ENCODE measurements around the gene SLC7A6.
A peak's percentile ranks its signal among the peaks of the same experiment; 100 is the strongest.

Gene SLC7A6

DNA sequence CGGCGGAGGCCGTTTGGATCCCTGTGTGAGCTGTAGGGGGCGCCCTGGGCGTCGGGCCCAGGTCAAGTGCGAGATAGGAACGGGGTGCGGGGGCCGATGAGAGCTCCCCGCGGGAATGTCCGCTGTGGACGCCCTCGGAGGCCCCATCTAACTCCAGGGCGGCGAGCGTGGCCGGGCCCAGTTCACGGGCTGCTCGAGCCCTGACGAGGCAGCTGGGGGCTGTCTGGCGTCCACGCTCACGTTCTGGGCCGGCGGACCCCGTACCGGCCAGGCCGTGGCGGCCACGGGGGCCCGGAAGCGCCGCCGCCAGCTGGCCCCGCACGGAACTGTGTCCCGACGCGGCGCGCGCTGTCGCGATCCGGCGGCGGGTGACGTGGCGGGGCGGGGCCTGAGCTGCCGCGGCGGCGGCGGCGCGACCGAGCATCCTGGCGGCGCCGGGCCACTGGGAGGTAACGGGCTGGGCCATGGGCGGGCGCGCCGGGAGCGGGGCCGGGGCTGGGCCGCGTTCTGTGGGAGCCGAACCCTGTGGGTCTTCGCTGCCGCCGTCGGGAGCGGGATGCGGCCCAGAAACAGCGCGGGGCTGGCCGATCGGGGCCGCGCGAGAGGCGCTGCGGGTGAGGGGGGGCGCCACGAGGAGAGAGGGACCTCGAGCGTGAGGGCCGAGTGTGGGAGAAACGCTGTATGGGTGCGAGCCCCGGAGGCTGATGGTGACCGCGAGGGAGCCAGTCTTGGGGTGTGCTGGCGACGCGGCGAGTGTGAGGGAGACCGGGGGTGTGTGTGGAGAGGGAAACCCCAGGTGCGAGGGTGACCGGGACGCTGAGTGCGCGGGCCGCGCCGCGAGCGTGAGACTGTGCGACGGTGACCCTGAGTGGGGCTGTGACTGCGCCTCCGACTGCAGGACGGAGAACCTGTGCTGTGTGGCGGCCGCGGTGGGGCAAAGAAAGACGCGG, at the start of gene SLC7A6:
SLC7A6 (plus strand) TSS at position 399 of the 950 bp plus-strand sequence. CDS start 10,201 bp downstream, outside the sequence.
- Histone ChIP-seq H2AFZ (ENCODE audit: low read depth, low read length) (peak within 1 kb of the TSS; percentile 70), H3K4me1 (ENCODE audit: insufficient read depth, low read length) (peaks cover 7% of the 10 kb centered on the region), H3K36me3 (ENCODE audit: insufficient read depth, low read length) (peaks cover 7% of the 10 kb centered on the region), H3K9me3 (ENCODE audit: low read length) (no peaks in the 10 kb centered on the region), H3K27me3 (ENCODE audit: insufficient read depth, low read length) (no peaks in the 10 kb centered on the region), H3K4me3 (ENCODE audit: low read length) (peak within 1 kb of the TSS; percentile 63)

GRCh38 chr16:68214726-68215125, 49.6 kb upstream of the SLC7A6 start:
- H3K27me3 ChIP-seq (ENCODE audit: insufficient read depth, low read length): no peaks in the 10 kb centered on the region
- no peak overlapping the region for H2AFZ ChIP-seq (ENCODE audit: low read depth, low read length)
- no peak overlapping the region for H3K4me3 ChIP-seq (ENCODE audit: low read length)
- H3K4me1 ChIP-seq (ENCODE audit: insufficient read depth, low read length): no peaks in the 10 kb centered on the region
- no peaks in the 10 kb centered on the region for H3K9me3 ChIP-seq (ENCODE audit: low read length)
- H3K36me3 ChIP-seq (ENCODE audit: insufficient read depth, low read length): no peaks in the 10 kb centered on the region

DNA sequence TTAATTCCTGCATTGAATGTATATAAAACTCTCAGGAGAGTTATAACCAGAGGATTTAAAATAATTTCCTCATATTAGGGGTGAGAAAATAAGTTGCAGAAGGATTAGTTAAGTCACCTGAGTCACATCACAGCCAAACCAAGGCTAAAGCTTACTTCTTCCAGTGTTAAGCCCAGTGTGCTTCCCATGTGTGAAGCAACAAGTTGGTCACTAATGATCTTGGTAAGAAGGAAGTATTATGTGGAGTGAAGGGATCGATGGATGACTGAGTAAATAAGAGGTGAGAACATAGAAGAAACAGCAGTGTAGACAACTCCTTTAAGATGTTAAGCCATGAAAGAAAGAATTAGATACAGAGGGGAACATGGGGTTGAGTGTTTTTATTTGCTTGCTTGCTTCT, 49.0 kb upstream of the SLC7A6 start:
- H3K4me1 ChIP-seq (ENCODE audit: insufficient read depth, low read length): no peaks in the 10 kb centered on the region
- no peak overlapping the region for H2AFZ ChIP-seq (ENCODE audit: low read depth, low read length)
- no peaks in the 10 kb centered on the region for H3K36me3 ChIP-seq (ENCODE audit: insufficient read depth, low read length)
- no peaks in the 10 kb centered on the region for H3K27me3 ChIP-seq (ENCODE audit: insufficient read depth, low read length)
- no peak overlapping the region for H3K4me3 ChIP-seq (ENCODE audit: low read length)
- H3K9me3 ChIP-seq (ENCODE audit: low read length): no peaks in the 10 kb centered on the region

- H3K4me3 ChIP-seq (ENCODE audit: low read length): no peak overlapping the region
- H2AFZ ChIP-seq (ENCODE audit: low read depth, low read length): no peak overlapping the region
- no peaks in the 10 kb centered on the region for H3K4me1 ChIP-seq (ENCODE audit: insufficient read depth, low read length)
- peaks cover 3% of the 10 kb centered on the region for H3K36me3 ChIP-seq (ENCODE audit: insufficient read depth, low read length)
- H3K9me3 ChIP-seq (ENCODE audit: low read length): no peaks in the 10 kb centered on the region
- no peaks in the 10 kb centered on the region for H3K27me3 ChIP-seq (ENCODE audit: insufficient read depth, low read length)
These were observed 48.1 kb upstream of the SLC7A6 start for GRCh38 chr16:68216240-68216639.

DNA sequence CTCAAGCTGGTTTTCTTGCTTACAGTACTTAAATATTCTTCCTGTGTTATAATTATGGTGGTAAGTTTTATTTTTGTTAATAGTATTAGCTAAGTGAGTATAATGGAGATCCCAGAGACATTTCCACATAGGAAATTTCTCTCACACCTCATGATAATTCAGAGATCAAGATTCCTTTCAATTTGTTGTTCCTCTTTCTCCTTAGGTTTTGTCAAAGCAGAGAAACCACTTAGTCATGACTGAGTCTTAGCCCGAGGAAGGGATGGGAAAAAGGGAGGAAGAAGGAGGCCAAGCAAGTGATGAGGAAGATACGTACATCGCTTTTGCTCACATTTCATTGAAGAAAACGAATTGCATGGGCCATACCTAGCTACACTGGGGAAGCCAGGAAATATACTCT, 46.8 kb upstream of the SLC7A6 start:
- H3K27me3 ChIP-seq (ENCODE audit: insufficient read depth, low read length): no peaks in the 10 kb centered on the region
- no peak overlapping the region for H2AFZ ChIP-seq (ENCODE audit: low read depth, low read length)

GRCh38 chr16:68219725-68220351, 44.5 kb upstream of the SLC7A6 start:
- Histone ChIP-seq H3K9me3 (ENCODE audit: low read length) (no peaks in the 10 kb centered on the region), H3K4me1 (ENCODE audit: insufficient read depth, low read length) (no peaks in the 10 kb centered on the region), H3K36me3 (ENCODE audit: insufficient read depth, low read length) (peaks cover 4% of the 10 kb centered on the region), H2AFZ (ENCODE audit: low read depth, low read length) (no peak overlapping the region), H3K4me3 (ENCODE audit: low read length) (no peak overlapping the region), H3K27me3 (ENCODE audit: insufficient read depth, low read length) (no peaks in the 10 kb centered on the region)

More for the DNA sequence above, 46.8 kb upstream of the SLC7A6 start:
- Histone ChIP-seq H3K9me3 (ENCODE audit: low read length) (no peaks in the 10 kb centered on the region), H3K36me3 (ENCODE audit: insufficient read depth, low read length) (peaks cover 4% of the 10 kb centered on the region), H3K4me3 (ENCODE audit: low read length) (no peak overlapping the region), H3K4me1 (ENCODE audit: insufficient read depth, low read length) (no peaks in the 10 kb centered on the region)

- Histone ChIP-seq H3K4me3 (ENCODE audit: low read length) (no peak overlapping the region), H3K4me1 (ENCODE audit: insufficient read depth, low read length) (no peaks in the 10 kb centered on the region), H3K36me3 (ENCODE audit: insufficient read depth, low read length) (peaks cover 14% of the 10 kb centered on the region), H3K27me3 (ENCODE audit: insufficient read depth, low read length) (no peaks in the 10 kb centered on the region), H3K9me3 (ENCODE audit: low read length) (no peaks in the 10 kb centered on the region), H2AFZ (ENCODE audit: low read depth, low read length) (no peak overlapping the region)
These were observed 41.3 kb upstream of the SLC7A6 start for GRCh38 chr16:68223072-68223471.

DNA sequence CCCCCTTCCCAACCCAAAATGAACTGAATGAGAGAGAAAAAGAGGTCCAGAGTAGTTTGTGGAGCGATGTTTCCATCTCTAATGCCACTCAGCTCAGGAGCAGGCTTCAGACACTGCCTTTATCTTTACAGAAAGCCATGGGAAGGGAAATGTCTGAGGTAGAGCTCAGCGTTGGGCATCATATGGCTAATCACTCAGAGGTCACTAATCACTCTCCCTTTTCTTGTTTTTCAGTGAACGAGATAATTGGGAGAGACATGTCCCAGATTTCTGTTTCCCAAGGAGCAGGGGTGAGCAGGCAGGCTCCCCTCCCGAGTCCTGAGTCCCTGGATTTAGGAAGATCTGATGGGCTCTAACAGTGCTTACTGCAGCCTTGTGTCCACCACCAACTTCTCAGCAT, 38.2 kb upstream of the SLC7A6 start:
- no peaks in the 10 kb centered on the region for H3K4me1 ChIP-seq (ENCODE audit: insufficient read depth, low read length)
- no peak overlapping the region for H2AFZ ChIP-seq (ENCODE audit: low read depth, low read length)
- H3K4me3 ChIP-seq (ENCODE audit: low read length): no peak overlapping the region
- H3K9me3 ChIP-seq (ENCODE audit: low read length): no peaks in the 10 kb centered on the region
- H3K27me3 ChIP-seq (ENCODE audit: insufficient read depth, low read length): no peaks in the 10 kb centered on the region
- peaks cover 13% of the 10 kb centered on the region for H3K36me3 ChIP-seq (ENCODE audit: insufficient read depth, low read length)

- no peaks in the 10 kb centered on the region for H3K4me1 ChIP-seq (ENCODE audit: insufficient read depth, low read length)
- H2AFZ ChIP-seq (ENCODE audit: low read depth, low read length): no peak overlapping the region
- peaks cover 10% of the 10 kb centered on the region for H3K36me3 ChIP-seq (ENCODE audit: insufficient read depth, low read length)
- no peaks in the 10 kb centered on the region for H3K9me3 ChIP-seq (ENCODE audit: low read length)
- no peak overlapping the region for H3K4me3 ChIP-seq (ENCODE audit: low read length)
- H3K27me3 ChIP-seq (ENCODE audit: insufficient read depth, low read length): no peaks in the 10 kb centered on the region
These were observed 37.0 kb upstream of the SLC7A6 start for GRCh38 chr16:68227183-68227793.

DNA sequence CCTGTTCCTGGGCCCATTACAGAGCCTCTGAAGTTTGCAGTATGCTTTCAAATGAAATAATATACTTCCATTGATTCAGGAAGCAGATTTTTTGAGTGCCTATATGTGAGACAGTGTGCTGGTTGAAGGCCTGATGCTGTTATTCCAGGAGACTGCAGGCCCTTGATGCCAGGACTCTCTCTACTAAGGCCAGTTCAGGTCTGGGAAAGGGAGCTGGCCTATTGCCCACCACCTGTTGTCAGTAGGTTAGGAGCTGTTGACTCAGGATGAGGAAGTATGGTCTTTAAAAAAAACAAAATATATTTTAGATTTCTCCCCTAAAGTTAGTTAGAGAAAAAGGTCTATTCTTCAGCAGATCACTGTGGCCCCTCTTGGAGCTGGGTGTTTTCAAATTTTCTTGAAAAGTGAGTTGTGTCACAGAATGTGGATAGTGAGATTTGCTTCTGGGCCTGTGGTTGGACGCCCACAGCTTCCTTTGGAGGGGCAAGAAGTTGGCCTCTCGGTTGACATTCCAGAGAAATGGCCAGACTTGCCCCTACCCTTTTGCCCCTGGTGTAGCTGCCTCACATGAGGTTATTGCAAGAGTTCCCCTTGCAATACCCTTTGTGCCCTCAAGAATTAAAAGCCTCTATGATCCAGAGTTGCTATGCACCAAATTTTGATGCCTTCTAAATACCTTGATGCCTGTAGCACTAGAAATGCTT, 36.3 kb upstream of the SLC7A6 start:
- no peak overlapping the region for H3K4me3 ChIP-seq (ENCODE audit: low read length)
- peaks cover 10% of the 10 kb centered on the region for H3K36me3 ChIP-seq (ENCODE audit: insufficient read depth, low read length)
- no peak overlapping the region for H2AFZ ChIP-seq (ENCODE audit: low read depth, low read length)
- no peaks in the 10 kb centered on the region for H3K4me1 ChIP-seq (ENCODE audit: insufficient read depth, low read length)
- no peaks in the 10 kb centered on the region for H3K9me3 ChIP-seq (ENCODE audit: low read length)
- H3K27me3 ChIP-seq (ENCODE audit: insufficient read depth, low read length): no peaks in the 10 kb centered on the region

DNA sequence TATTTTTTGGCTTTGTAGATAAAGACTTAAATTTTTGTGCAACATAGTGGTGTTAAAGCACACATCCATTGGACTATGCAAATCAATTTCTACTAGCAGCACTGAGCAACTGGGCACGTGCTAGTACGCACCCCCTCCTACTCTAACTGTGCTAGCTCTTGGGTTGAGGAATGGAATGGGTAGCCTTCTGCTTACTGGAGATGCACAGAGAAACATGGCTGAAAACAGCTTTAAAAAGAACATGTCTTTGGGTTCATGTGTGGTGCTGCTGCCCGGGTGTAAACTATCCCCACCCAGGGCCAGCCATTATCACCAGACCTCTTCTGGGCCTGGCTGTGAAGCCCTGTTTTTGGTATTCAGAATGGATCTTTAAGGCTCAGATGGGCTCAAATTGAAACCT, 35.7 kb upstream of the SLC7A6 start:
- Histone ChIP-seq H3K36me3 (ENCODE audit: insufficient read depth, low read length) (peaks cover 10% of the 10 kb centered on the region), H2AFZ (ENCODE audit: low read depth, low read length) (no peak overlapping the region), H3K4me1 (ENCODE audit: insufficient read depth, low read length) (no peaks in the 10 kb centered on the region), H3K4me3 (ENCODE audit: low read length) (no peak overlapping the region), H3K9me3 (ENCODE audit: low read length) (no peaks in the 10 kb centered on the region), H3K27me3 (ENCODE audit: insufficient read depth, low read length) (no peaks in the 10 kb centered on the region)

DNA sequence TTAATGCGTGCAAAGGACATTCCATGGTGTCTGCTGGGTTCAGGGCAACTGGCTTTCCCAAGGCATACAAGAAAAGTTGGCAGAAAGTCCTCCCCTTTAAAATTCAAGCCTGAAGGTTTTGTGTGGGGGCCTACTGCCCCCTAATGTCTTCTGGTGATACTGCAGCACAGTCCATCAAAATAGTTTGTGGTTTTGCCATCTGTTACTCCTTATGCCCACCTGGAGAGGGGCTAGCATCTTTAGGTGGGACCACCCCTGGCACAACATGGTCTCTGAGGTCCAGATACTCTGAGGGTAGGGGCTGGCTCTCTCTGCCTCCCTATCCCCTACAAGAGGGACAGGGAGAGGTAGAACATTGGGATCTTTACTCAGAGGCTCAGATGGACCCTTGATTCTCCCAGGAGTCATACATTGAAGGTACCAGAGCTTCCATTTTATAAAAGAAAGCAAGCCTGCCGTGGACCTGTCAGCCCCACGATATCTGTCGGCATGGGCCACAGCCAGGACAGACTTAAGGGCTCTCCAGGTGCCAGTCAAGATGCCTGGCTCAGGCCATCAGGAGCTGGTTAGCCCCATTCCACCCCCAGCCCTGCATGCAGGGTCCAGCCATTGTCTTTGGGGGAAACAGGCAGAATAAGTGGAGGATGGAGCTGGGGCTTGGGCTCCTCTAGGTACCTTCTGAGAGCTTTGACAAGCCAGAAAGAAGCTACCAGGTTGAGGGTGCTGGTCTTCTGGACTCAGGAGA, 34.7 kb upstream of the SLC7A6 start:
- H3K36me3 ChIP-seq (ENCODE audit: insufficient read depth, low read length): peaks cover 10% of the 10 kb centered on the region
- H3K4me3 ChIP-seq (ENCODE audit: low read length): no peak overlapping the region
- H3K9me3 ChIP-seq (ENCODE audit: low read length): no peaks in the 10 kb centered on the region
- no peak overlapping the region for H2AFZ ChIP-seq (ENCODE audit: low read depth, low read length)
- no peaks in the 10 kb centered on the region for H3K27me3 ChIP-seq (ENCODE audit: insufficient read depth, low read length)
- no peaks in the 10 kb centered on the region for H3K4me1 ChIP-seq (ENCODE audit: insufficient read depth, low read length)

All from neuron (in vitro differentiated cells).